Mucosa of descending colon (tissue), 3 donors: ENCODE results near the gene IP6K3. TPM values are rescaled to one million over a fixed set of nuclear protein-coding genes. Genes with fewer than 3 reads are reported as not detected.
A peak's percentile ranks its signal among the peaks of the same experiment; 100 is the strongest.

ENCODE experiments used
- ATAC-seq: fragments of 200-7000 bp; cut with Tn5 transposase; one replicate; pipeline ENCODE4 v1.9.1; 2020; ENCODE audit warnings: mild to moderate bottlenecking, moderate library complexity
- DNase-seq, 3 donors: peaks; one replicate each; pipeline ENCODE4 v3.0.0-alpha.2; 2020
- H3K36me3 ChIP-seq: fragments of 200-600 bp; one replicate; pipeline ENCODE4 v1.8.0; 2021; ENCODE audit warnings: low read depth, mild to moderate bottlenecking
- H3K4me1 ChIP-seq: fragments of 200-600 bp; one replicate; pipeline ENCODE4 v1.8.0; 2021; ENCODE audit warnings: low read depth, mild to moderate bottlenecking
- H3K4me3 ChIP-seq: fragments of 200-600 bp; one replicate; pipeline ENCODE4 v1.8.0; 2021; ENCODE audit warnings: mild to moderate bottlenecking
- H3K9me3 ChIP-seq: fragments of 200-600 bp; one replicate; pipeline ENCODE4 v1.8.0; 2021; ENCODE audit warnings: mild to moderate bottlenecking
- intact Hi-C, 2 donors: fragments of 100-400 bp; cut with DNase I in 1 of 2; cut with micrococcal nuclease in 1 of 2; formaldehyde crosslinking; loops; one replicate each; pipeline versions ENCODE4 v1.11.0 to v1.11.1; 2022; cut with DNase I, micrococcal nuclease
- total RNA-seq, 3 donors: library from RNA; stranded (reverse); fragmentation: NEBNext Ultra II Directional in 2 of 3; extraction: Animal tissue kit (Norgen Biotek cat#: 25700) in 2 of 3; gene quantifications; one replicate each; pipeline versions ENCODE4 v1.2.1 to v1.2.4, GENCODE V29; 2021 to 2023
- TF ChIP-seq, protein P1 (sequence below): fragments of 200-600 bp; IDR thresholded peaks from one replicate; pipeline ENCODE4 v1.8.0; 2022; ENCODE audit warnings: antibody characterized with exemption, mild to moderate bottlenecking
- donor health status: DM: no; HTN: no; CAD: no; lungs with moderate emphysema.
- donor health status: DM: no; HTN: no; CAD: no.
- donor health status: DM: no; HTN: yes; CAD: no.

The IP6K3 gene
- total RNA-seq, 3 donors from 2014 or later = 0.67 to 6.8 (median 0.96) TPM

DNA sequence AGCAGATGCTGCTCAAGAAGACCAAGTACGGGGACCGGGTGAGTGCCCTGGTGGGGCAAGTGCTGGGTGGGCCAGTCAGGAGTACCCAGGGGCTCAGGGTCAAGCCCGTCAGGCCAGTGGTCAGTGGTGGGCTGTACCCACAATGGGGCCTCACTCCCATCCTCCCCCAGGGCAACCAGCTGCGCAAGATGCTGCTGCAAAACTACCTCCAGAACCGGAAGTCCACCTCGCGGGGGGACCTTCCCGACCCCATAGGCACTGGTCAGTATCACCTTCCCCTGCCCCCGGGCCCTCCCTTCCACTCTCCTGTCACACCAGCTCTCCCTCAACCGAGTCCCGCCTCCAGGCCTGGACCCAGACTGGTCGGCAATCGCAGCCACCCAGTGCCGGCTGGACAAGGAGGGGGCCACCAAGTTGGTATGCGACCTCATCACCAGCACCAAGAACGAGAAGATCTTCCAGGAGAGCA is 62.2 kb downstream of the IP6K3 start:
- DNase-seq (peak in 1 of 3 donors; percentile 50), ATAC-seq (no peak)
- H3K4me3 ChIP-seq = no peak overlapping the region
- H3K9me3 ChIP-seq = no peaks in the 10 kb centered on the region
- intact Hi-C loops = no loop called here
- no peaks in the 10 kb centered on the region for H3K4me1 ChIP-seq
- TF ChIP-seq, protein P1, sequence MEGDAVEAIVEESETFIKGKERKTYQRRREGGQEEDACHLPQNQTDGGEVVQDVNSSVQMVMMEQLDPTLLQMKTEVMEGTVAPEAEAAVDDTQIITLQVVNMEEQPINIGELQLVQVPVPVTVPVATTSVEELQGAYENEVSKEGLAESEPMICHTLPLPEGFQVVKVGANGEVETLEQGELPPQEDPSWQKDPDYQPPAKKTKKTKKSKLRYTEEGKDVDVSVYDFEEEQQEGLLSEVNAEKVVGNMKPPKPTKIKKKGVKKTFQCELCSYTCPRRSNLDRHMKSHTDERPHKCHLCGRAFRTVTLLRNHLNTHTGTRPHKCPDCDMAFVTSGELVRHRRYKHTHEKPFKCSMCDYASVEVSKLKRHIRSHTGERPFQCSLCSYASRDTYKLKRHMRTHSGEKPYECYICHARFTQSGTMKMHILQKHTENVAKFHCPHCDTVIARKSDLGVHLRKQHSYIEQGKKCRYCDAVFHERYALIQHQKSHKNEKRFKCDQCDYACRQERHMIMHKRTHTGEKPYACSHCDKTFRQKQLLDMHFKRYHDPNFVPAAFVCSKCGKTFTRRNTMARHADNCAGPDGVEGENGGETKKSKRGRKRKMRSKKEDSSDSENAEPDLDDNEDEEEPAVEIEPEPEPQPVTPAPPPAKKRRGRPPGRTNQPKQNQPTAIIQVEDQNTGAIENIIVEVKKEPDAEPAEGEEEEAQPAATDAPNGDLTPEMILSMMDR = no peak
- H3K36me3 ChIP-seq = peaks cover 4% of the 10 kb centered on the region

- TF ChIP-seq, protein P1 = no peak
- intact Hi-C loops = no loop called here
- no peaks in the 10 kb centered on the region for H3K4me1 ChIP-seq
- H3K36me3 ChIP-seq = peaks cover 4% of the 10 kb centered on the region
- DNase-seq (peak in 1 of 3 donors; percentile 33), ATAC-seq (no peak)
- H3K4me3 ChIP-seq = no peak overlapping the region
- no peaks in the 10 kb centered on the region for H3K9me3 ChIP-seq
Observed at GRCh38 chr6:33683576-33684427, 62.9 kb downstream of the IP6K3 start.

DNA sequence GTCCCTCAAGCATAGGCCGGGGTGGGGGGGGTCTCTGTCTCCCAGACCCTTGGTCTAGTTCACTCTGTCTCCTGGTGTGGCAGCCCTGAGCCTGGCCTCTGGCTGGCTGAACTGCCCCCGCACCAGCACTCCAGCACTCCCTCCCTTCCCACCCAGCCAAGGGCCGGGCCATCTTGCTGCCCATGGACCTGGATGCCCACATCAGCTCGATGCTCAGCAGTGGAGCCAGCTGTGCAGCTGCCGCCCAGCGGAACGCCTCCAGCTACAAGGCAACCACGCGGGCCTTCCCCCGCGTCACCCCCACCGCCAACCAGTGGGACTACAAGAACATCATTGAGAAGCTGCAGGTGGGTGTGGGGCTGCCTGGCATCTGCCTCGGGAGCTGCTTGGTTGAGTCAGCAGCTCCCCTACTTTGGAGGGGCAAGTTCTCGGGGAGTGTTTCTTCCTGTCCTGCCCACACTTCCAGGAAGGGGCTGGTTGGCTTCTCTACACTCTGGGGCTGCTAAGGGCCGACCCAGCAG is 63.6 kb downstream of the IP6K3 start:
- intact Hi-C loops = no loop called here
- no peak overlapping the region for H3K4me3 ChIP-seq
- ATAC-seq = no peak
- DNase-seq = no peak
- H3K9me3 ChIP-seq = no peaks in the 10 kb centered on the region
- H3K4me1 ChIP-seq = no peaks in the 10 kb centered on the region
- peaks cover 4% of the 10 kb centered on the region for H3K36me3 ChIP-seq
- TF ChIP-seq, protein P1 = no peak

DNA sequence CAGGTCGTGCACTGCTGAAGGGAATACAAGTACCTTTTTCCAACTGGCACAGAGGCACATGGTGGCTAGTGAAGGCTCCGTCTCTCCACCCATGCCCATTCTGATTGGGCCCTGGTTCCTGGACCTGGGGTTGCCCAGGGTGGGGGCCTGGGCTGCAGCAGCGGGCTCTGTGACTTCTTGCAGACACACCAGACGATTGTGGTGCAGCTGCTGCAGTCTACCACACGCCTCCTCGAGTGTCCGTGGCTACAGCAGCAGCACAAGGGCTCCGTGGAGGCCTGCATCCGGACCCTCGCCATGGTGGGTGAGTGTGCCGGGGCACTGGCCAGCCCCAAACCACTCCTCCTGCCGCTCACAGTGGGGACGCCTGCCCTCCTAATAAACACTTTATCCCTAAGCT is 64.4 kb downstream of the IP6K3 start:
- Histone ChIP-seq H3K4me3 (no peak overlapping the region), H3K4me1 (no peaks in the 10 kb centered on the region), H3K9me3 (no peaks in the 10 kb centered on the region), H3K36me3 (peaks cover 4% of the 10 kb centered on the region)
- no peak for DNase-seq
- no peak for ATAC-seq
- TF ChIP-seq, protein P1 = no peak
- intact Hi-C loops = no loop called here

DNA sequence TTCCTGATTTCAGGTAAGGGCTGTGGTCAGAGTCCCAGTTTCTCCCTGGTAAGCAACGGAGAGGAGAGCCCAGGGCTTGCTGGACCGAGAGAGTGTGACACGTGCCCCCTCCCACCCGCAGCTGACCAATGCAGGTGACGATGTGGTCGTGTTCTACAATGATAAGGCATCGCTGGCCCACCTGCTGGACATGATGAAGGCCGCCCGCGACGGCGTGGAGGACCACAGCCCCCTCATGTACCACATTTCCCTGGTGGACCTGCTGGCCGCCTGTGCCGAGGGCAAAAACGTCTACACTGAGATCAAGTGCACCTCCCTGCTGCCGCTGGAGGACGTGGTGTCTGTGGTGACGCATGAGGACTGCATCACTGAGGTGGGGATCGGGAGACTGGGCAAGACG is 66.9 kb downstream of the IP6K3 start:
- no peak for DNase-seq
- Histone ChIP-seq H3K36me3 (no peaks in the 10 kb centered on the region), H3K9me3 (no peaks in the 10 kb centered on the region), H3K4me1 (no peaks in the 10 kb centered on the region), H3K4me3 (no peak overlapping the region)
- no peak for ATAC-seq
- intact Hi-C loops = no loop called here
- TF ChIP-seq, protein P1 = no peak
